K562 (cell line): Measurements from ENCODE around the gene MMP17. TPM values are rescaled to one million over a fixed set of nuclear protein-coding genes. Genes with fewer than 3 reads are reported as not detected.

Experiments
- CBFB ChIP-seq: sonication (generic); formaldehyde crosslinking; IDR thresholded peaks from 2 replicates; pipeline ENCODE4 v1.4.0; 2020; ENCODE audit warnings: mild to moderate bottlenecking, missing genetic modification reagents
- FOXJ3 ChIP-seq: sonication (generic); formaldehyde crosslinking; IDR thresholded peaks from 2 replicates; pipeline ENCODE4 v1.4.0; 2020; ENCODE audit warnings: mild to moderate bottlenecking, missing genetic modification reagents
- FOXK1 ChIP-seq: sonication (generic); formaldehyde crosslinking; IDR thresholded peaks from 2 replicates; pipeline ENCODE4 v1.8.0; 2022; ENCODE audit warnings: missing genetic modification reagents, mild to moderate bottlenecking, borderline replicate concordance
- IRF2 ChIP-seq: sonication (generic); formaldehyde crosslinking; IDR thresholded peaks from 2 replicates; pipeline ENCODE4 v1.8.1; 2022; ENCODE audit warnings: mild to moderate bottlenecking, missing genetic modification reagents
- LEF1 ChIP-seq: fragments of 450-650 bp; IDR thresholded peaks from 2 replicates; pipeline ENCODE4 v1.6.1; 2016; ENCODE audit warnings: mild to moderate bottlenecking
- NFE2L1 ChIP-seq: fragments of 450-650 bp; IDR thresholded peaks from 2 replicates; pipeline ENCODE4 v1.6.1; 2016; ENCODE audit warnings: missing genetic modification characterization, low read depth, mild to moderate bottlenecking, missing compliant biosample characterization, moderate library complexity, borderline replicate concordance
- NR2C2 ChIP-seq, 2 experiments: fragments of 200-800 bp in 1 of 2; sonication (Bioruptor generic) in 1 of 2; sonication (generic) in 1 of 2; formaldehyde crosslinking in 1 of 2; IDR thresholded peaks; 2 replicates each; pipeline versions ENCODE4 v1.6.1 to v1.8.0; 2016 to 2022; ENCODE audit warnings: mild to moderate bottlenecking in 1 of 2, missing compliant biosample characterization in 1 of 2, missing genetic modification characterization in 1 of 2, missing genetic modification reagents in 1 of 2
- POLR2A ChIP-seq: fragments of 450-650 bp; conservative IDR thresholded peaks from 2 replicates; pipeline ENCODE4 v1.6.1; 2016
- POLR2B ChIP-seq: fragments of 450-650 bp; IDR thresholded peaks from 2 replicates; pipeline ENCODE4 v1.6.1; 2018; ENCODE audit warnings: low read depth; ENCODE audit not compliant: partially characterized antibody
- POLR2G ChIP-seq: fragments of 200-400 bp; formaldehyde crosslinking; IDR thresholded peaks from 2 replicates; pipeline ENCODE4 v1.6.1; 2017; ENCODE audit warnings: low read depth, mild to moderate bottlenecking, antibody characterized with exemption, low read length, moderate library complexity
- PRPF4 ChIP-seq: fragments of 200-400 bp; formaldehyde crosslinking; IDR thresholded peaks from one replicate; pipeline ENCODE4 v1.6.1; 2017; ENCODE audit warnings: low read length, low read depth, mild to moderate bottlenecking; ENCODE audit not compliant: insufficient read depth, poor library complexity, severe bottlenecking
- ZEB2 ChIP-seq: fragments of 450-650 bp; IDR thresholded peaks from 2 replicates; pipeline ENCODE4 v1.6.1; 2016
- ZKSCAN8 ChIP-seq: fragments of 200-800 bp; sonication (Bioruptor generic); IDR thresholded peaks from 2 replicates; pipeline ENCODE4 v1.6.1; 2016; ENCODE audit warnings: missing genetic modification characterization, missing compliant biosample characterization
- ZNF551 ChIP-seq: fragments of 250-450 bp; sonication (Bioruptor Pico); IDR thresholded peaks from 2 replicates; pipeline ENCODE4 v1.5.0; 2021; ENCODE audit warnings: mild to moderate bottlenecking, moderate library complexity
- polyA plus RNA-seq, 8 experiments: library from polyadenylated mRNA; depleted of rRNA in 4 of 8; stranded (reverse) in 5 of 8; unstranded in 3 of 8; fragments of >200 nt; fragmentation: Nextera tagmentation in 2 of 8; fragmentation: Illumina TruSeq in 1 of 8; extraction: Ambion mirVana in 2 of 8; extraction: Trizol in 1 of 8; gene quantifications; 2 replicates each; pipeline versions ENCODE4 v1.2.1 to v1.2.3, GENCODE V29; 2011 to 2014; ENCODE audit warnings: inconsistent platforms in 1 of 8, missing spikeins in 1 of 8
- total RNA-seq, 7 experiments: library from RNA; depleted of rRNA in 6 of 7; stranded (reverse); fragments of >200 nt in 6 of 7; fragmentation: Illumina TruSeq in 2 of 7; extraction: Trizol in 2 of 7; gene quantifications; 2 replicates each; pipeline versions ENCODE4 v1.2.1 to v1.2.3, GENCODE V29; 2011 to 2021; ENCODE audit warnings: low replicate concordance in 1 of 7
- TF ChIP-seq, protein P1 (sequence below), 2 experiments: fragments of 200-800 bp in 1 of 2; sonication (Bioruptor generic) in 1 of 2; sonication (generic) in 1 of 2; formaldehyde crosslinking in 1 of 2; IDR thresholded peaks in 1 of 2; conservative IDR thresholded peaks in 1 of 2; 2 replicates each; pipeline versions ENCODE4 v1.5.0 to v1.6.1; 2016 to 2020; ENCODE audit warnings: missing compliant biosample characterization in 1 of 2, missing genetic modification characterization in 1 of 2, missing genetic modification reagents in 1 of 2
- TF ChIP-seq, protein P2 (sequence below): fragments of 250-450 bp; sonication (Bioruptor Pico); IDR thresholded peaks from 2 replicates; pipeline ENCODE4 v1.4.0; 2020; ENCODE audit warnings: borderline replicate concordance
- TF ChIP-seq, protein P3 (sequence below): fragments of 250-450 bp; sonication (Bioruptor Pico); IDR thresholded peaks from 2 replicates; pipeline ENCODE4 v1.4.0; 2020; ENCODE audit warnings: mild to moderate bottlenecking, moderate library complexity
- TF ChIP-seq, protein P4 (sequence below), 2 experiments: fragments of 250-450 bp in 1 of 2; fragments of 450-650 bp in 1 of 2; sonication (Bioruptor Pico) in 1 of 2; IDR thresholded peaks; 2 replicates each; pipeline versions ENCODE4 v1.6.1 to v1.8.0; 2016 to 2021; ENCODE audit warnings: mild to moderate bottlenecking in 2 of 2, moderate library complexity in 2 of 2, missing compliant biosample characterization in 1 of 2, missing genetic modification characterization in 1 of 2
- TF ChIP-seq, protein P5 (sequence below): IDR thresholded peaks from 2 replicates; pipeline ENCODE4 v1.6.1; 2012; ENCODE audit warnings: low read depth, low read length, improper control_type of control experiment, borderline replicate concordance

Gene MMP17
- total and polyA plus RNA-seq, 9 of the 15 experiments (the other 6 are each of a cell fraction or from before 2014, with no cell fraction given): 1.1 to 21.2 (median 17.1) TPM; not detected in 2

DNA sequence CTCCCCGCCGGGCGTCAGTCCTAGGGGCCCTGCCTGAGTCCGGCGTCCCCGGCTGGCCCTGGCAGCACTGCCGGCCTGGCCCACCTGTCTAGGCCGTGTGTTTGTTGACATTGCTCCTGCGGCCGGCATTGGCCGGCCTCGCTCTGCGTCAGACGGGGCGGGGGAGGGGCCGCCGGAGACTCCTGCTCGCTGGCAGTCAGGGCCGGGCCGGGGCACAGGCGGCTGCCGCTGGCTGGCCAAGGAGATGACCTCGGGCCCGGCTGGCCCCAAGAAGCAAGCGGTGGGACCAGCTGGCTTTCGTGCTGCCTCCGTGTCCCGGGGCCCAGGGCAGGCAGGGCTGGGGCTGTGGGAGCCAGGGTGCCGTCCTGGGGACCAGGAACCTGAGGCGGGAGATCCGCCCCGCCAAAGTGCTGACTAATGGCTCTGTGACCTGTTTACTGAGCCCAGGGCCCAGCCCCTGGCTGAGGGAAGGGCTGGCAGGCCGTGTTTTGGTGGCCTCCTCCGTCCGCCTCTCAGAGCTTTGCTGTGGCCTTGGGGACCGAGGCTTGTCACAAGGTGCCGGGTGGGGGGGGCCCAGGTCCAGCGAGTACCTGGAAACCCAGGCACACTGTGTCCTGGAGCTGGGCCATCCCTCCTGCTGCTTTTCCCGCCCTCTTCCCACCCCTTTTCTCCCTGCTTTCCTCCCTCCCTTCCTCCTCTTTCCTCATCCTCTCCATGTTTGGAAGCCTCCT lies 68.1 kb downstream of the MMP17 start (continued):
- peak; percentile 62 for TF ChIP-seq POLR2B
- TF ChIP-seq, protein P1, sequence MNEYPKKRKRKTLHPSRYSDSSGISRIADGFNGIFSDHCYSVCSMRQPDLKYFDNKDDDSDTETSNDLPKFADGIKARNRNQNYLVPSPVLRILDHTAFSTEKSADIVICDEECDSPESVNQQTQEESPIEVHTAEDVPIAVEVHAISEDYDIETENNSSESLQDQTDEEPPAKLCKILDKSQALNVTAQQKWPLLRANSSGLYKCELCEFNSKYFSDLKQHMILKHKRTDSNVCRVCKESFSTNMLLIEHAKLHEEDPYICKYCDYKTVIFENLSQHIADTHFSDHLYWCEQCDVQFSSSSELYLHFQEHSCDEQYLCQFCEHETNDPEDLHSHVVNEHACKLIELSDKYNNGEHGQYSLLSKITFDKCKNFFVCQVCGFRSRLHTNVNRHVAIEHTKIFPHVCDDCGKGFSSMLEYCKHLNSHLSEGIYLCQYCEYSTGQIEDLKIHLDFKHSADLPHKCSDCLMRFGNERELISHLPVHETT (CRISPR knock-in tag; conservative IDR thresholded peaks at IDR 0.05 in 1 of 2, IDR thresholded peaks at IDR 0.05 in 1 of 2): peak in 1 of 2 experiments; percentile 53; a peak in 1 of 4 replicates
- TF ChIP-seq, protein P2, sequence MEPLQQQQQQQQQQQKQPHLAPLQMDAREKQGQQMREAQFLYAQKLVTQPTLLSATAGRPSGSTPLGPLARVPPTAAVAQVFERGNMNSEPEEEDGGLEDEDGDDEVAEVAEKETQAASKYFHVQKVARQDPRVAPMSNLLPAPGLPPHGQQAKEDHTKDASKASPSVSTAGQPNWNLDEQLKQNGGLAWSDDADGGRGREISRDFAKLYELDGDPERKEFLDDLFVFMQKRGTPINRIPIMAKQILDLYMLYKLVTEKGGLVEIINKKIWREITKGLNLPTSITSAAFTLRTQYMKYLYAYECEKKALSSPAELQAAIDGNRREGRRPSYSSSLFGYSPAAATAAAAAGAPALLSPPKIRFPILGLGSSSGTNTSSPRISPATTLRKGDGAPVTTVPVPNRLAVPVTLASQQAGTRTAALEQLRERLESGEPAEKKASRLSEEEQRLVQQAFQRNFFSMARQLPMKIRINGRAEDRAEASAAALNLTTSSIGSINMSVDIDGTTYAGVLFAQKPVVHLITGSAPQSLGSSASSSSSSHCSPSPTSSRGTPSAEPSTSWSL (CRISPR knock-in tag): no peak
- TF ChIP-seq, protein P3, sequence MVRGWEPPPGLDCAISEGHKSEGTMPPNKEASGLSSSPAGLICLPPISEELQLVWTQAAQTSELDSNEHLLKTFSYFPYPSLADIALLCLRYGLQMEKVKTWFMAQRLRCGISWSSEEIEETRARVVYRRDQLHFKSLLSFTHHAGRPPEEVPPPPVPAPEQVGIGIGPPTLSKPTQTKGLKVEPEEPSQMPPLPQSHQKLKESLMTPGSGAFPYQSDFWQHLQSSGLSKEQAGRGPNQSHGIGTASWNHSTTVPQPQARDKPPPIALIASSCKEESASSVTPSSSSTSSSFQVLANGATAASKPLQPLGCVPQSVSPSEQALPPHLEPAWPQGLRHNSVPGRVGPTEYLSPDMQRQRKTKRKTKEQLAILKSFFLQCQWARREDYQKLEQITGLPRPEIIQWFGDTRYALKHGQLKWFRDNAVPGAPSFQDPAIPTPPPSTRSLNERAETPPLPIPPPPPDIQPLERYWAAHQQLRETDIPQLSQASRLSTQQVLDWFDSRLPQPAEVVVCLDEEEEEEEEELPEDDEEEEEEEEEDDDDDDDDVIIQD (CRISPR knock-in tag): no peak
- TF ChIP-seq NFE2L1 (tag): peak; percentile 35; the same call in 1 of the 2 replicates
- no peak for TF ChIP-seq ZNF551
- no peak for TF ChIP-seq LEF1
- no peak for TF ChIP-seq CBFB
- 0 out of 2 replicates have a peak, but pooled peaks have one; percentile 49 for TF ChIP-seq NR2C2 (CRISPR knock-in tag; IDR thresholded peaks at IDR 0.05)
- peak; percentile 72 for TF ChIP-seq NR2C2 (tag; IDR thresholded peaks at IDR 0.05)
- 0 out of 2 replicates have a peak, but pooled peaks have one; percentile 34 for TF ChIP-seq ZEB2
- TF ChIP-seq FOXJ3 (CRISPR knock-in tag): no peak
- peak; percentile 68; the same call in 1 of the 2 replicates for TF ChIP-seq FOXK1
- peak; percentile 80 for TF ChIP-seq POLR2A
- TF ChIP-seq, protein P4, sequence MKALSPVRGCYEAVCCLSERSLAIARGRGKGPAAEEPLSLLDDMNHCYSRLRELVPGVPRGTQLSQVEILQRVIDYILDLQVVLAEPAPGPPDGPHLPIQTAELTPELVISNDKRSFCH (CRISPR knock-in tag; IDR thresholded peaks at IDR 0.05): no peak
- TF ChIP-seq, protein P4 (tag; IDR thresholded peaks at IDR 0.05): 0 out of 2 replicates have a peak, but pooled peaks have one; percentile 17
- TF ChIP-seq POLR2G: peak; percentile 92
- no peak for TF ChIP-seq ZKSCAN8 (CRISPR knock-in tag)
- no peak for TF ChIP-seq IRF2 (CRISPR knock-in tag)
- peak; percentile 53 for TF ChIP-seq PRPF4
- TF ChIP-seq, protein P5, sequence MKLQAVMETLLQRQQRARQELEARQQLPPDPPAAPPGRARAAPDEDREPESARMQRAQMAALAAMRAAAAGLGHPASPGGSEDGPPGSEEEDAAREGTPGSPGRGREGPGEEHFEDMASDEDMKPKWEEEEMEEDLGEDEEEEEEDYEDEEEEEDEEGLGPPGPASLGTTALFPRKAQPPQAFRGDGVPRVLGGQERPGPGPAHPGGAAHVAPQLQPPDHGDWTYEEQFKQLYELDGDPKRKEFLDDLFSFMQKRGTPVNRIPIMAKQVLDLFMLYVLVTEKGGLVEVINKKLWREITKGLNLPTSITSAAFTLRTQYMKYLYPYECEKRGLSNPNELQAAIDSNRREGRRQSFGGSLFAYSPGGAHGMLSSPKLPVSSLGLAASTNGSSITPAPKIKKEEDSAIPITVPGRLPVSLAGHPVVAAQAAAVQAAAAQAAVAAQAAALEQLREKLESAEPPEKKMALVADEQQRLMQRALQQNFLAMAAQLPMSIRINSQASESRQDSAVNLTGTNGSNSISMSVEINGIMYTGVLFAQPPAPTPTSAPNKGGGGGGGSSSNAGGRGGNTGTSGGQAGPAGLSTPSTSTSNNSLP: no peak
